Activated effector memory CD4-positive, alpha-beta T cell treated with anti-CD3 and anti-CD28 coated beads, Interleukin-2, amount 50 U/mL, for 16 hours (primary cell): ENCODE results near the gene ZNF493.

Source experiments
- DNase-seq: peaks from one replicate; pipeline ENCODE4 v3.0.0-alpha.2; 2020

ZNF493 gene

GRCh38 chr19:21396893-21397572 is at the start of gene ZNF493:
Gene ZNF493 (plus strand): TSS chr19:21397133. CDS start chr19:21397238, 105 bp downstream.
- peak; percentile 96 for DNase-seq

- no peak for DNase-seq
Observed at GRCh38 chr19:21352830-21353229, 44.1 kb upstream of the ZNF493 start.

- DNase-seq, result peak; percentile 93
Observed at GRCh38 chr19:21358768-21359451, 38.0 kb upstream of the ZNF493 start, which contains the start of gene ZNF738. Gene ZNF738 (plus strand): TSS chr19:21359000. CDS start chr19:21359141, 141 bp downstream.

- DNase-seq, result no peak
Observed at GRCh38 chr19:21362291-21362690, 34.6 kb upstream of the ZNF493 start.

- no peak for DNase-seq
Observed at GRCh38 chr19:21383980-21384582, 12.9 kb upstream of the ZNF493 start.

- DNase-seq, result no peak
Observed at GRCh38 chr19:21396121-21396520, 812 bp upstream of the ZNF493 start.

GRCh38 chr19:21398851-21399250 is 1.9 kb downstream of the ZNF493 start:
- DNase-seq, result no peak

- DNase-seq, result no peak
Observed at GRCh38 chr19:21402303-21402985, 5.5 kb downstream of the ZNF493 start.

- DNase-seq, result no peak
Observed at GRCh38 chr19:21410166-21410565, 13.2 kb downstream of the ZNF493 start.

GRCh38 chr19:21422244-21422643 is 25.3 kb downstream of the ZNF493 start:
- no peak for DNase-seq

- DNase-seq, result no peak
Observed at GRCh38 chr19:21423057-21424041, 26.4 kb downstream of the ZNF493 start.

- DNase-seq, result no peak
Observed at GRCh38 chr19:21430675-21431074, 33.7 kb downstream of the ZNF493 start.

- no peak for DNase-seq
Observed at GRCh38 chr19:21432590-21432989, 35.7 kb downstream of the ZNF493 start.

GRCh38 chr19:21434516-21434915 is 37.6 kb downstream of the ZNF493 start:
- no peak for DNase-seq

- DNase-seq, result no peak
Observed at GRCh38 chr19:21434967-21435544, 38.1 kb downstream of the ZNF493 start.

GRCh38 chr19:21439201-21439751 is 42.3 kb downstream of the ZNF493 start:
- no peak for DNase-seq

- DNase-seq, result no peak
Observed at GRCh38 chr19:21440321-21440720, 43.4 kb downstream of the ZNF493 start.

- no peak for DNase-seq
Observed at GRCh38 chr19:21451187-21451586, 54.3 kb downstream of the ZNF493 start.

GRCh38 chr19:21454901-21455300 is 58.0 kb downstream of the ZNF493 start:
- DNase-seq, result no peak

GRCh38 chr19:21460686-21461085 is 63.8 kb downstream of the ZNF493 start:
- no peak for DNase-seq

GRCh38 chr19:21462540-21462939 is 65.6 kb downstream of the ZNF493 start:
- DNase-seq, result no peak
